Vagina (tissue), 2 donors: ENCODE measurements around the gene MAB21L3. TPM values are rescaled to one million over a fixed set of nuclear protein-coding genes. Genes with fewer than 3 reads are reported as not detected.
A peak's percentile ranks its signal among the peaks of the same experiment; 100 is the strongest.

ENCODE experiments used
- DNase-seq, 2 donors: peaks; one replicate each; pipeline ENCODE4 v3.0.0-alpha.2; 2017; ENCODE audit errors: extremely low spot score in 2 of 2
- H3K27ac ChIP-seq: fragments of 200-600 bp; sonication (generic); one replicate; pipeline ENCODE4 v1.5.1; 2019
- H3K27me3 ChIP-seq: fragments of 200-600 bp; sonication (generic); one replicate; pipeline ENCODE4 v1.5.1; 2019
- H3K36me3 ChIP-seq, 2 donors: fragments of 200-600 bp; sonication (generic); one replicate each; pipeline ENCODE4 v1.5.1; 2017 to 2019
- H3K4me1 ChIP-seq: fragments of 200-600 bp; sonication (generic); one replicate; pipeline ENCODE4 v1.5.1; 2019
- H3K4me3 ChIP-seq, 2 donors: fragments of 200-600 bp; sonication (generic); 1 replicate in 1 of 2; 2 replicates in 1 of 2; pipeline ENCODE4 v1.5.1; 2016 to 2019
- H3K9me3 ChIP-seq: fragments of 200-600 bp; sonication (generic); one replicate; pipeline ENCODE4 v1.5.1; 2019
- POLR2A ChIP-seq, 2 donors: fragments of 450-650 bp; IDR thresholded peaks; one replicate each; pipeline ENCODE4 v1.6.1; 2017; ENCODE audit warnings: antibody characterized with exemption in 2 of 2, mild to moderate bottlenecking in 2 of 2, moderate library complexity in 2 of 2
- POLR2AphosphoS5 ChIP-seq, 2 donors: sonication (generic); formaldehyde crosslinking; IDR thresholded peaks; one replicate each; pipeline ENCODE4 v1.9.0; 2017; ENCODE audit warnings: antibody characterized with exemption in 2 of 2, mild to moderate bottlenecking in 2 of 2, low read depth in 1 of 2; ENCODE audit not compliant: insufficient read depth in 1 of 2
- intact Hi-C: fragments of 100-400 bp; cut with DNase I; formaldehyde crosslinking; loops from one replicate; pipeline ENCODE4 v1.15.1; 2023
- total RNA-seq: library from RNA; depleted of rRNA; stranded (reverse); fragments of >200 nt; gene quantifications from one replicate; pipeline ENCODE4 v1.2.3, GENCODE V29; 2016
- TF ChIP-seq, protein P1 (sequence below), 3 experiments: fragments of 450-650 bp in 2 of 3; fragments of 200-600 bp in 1 of 3; sonication (generic) in 1 of 3; IDR thresholded peaks; one replicate each; pipeline ENCODE4 v1.5.1; 2017 to 2019; ENCODE audit warnings: antibody characterized with exemption in 3 of 3, mild to moderate bottlenecking in 2 of 3, moderate library complexity in 2 of 3

The MAB21L3 gene
- total RNA-seq, 1 donor from 2014 or later, result 4.4 TPM

DNA sequence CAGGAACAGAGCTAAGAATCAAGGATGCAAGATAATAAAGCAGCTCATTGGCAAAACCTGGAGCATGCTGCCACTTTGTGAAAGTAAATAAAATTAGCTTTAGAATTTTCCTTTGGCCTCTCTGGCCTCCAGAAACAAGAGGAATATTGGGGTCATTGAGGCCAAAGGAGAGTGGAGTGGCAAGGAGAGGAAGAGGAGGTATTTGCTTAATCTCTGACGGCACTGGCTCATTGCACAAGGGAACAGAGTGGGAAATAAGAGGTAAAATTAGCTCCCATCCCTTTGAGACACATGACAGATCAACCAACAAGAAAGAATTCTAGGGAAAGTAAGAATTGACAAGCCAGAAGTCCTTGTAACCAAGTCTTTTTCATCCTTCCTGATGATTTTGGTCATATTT lies 48.4 kb downstream of the MAB21L3 start:
- intact Hi-C loops, result loop anchor here (10.0 kb wide), 1 partner anchor 215 kb away; the partner anchor contains the start of gene ATP1A1
- no peak for TF ChIP-seq POLR2A (IDR thresholded peaks at IDR 0.05)
- no peak overlapping the region for H3K4me3 ChIP-seq
- no peaks in the 10 kb centered on the region for H3K9me3 ChIP-seq
- H3K4me1 ChIP-seq, result peaks cover 4% of the 10 kb centered on the region
- H3K27me3 ChIP-seq, result no peaks in the 10 kb centered on the region
- H3K27ac ChIP-seq, result no peak overlapping the region
- peak in 1 of 2 donors; percentile 16 for DNase-seq
- no peaks in the 10 kb centered on the region for H3K36me3 ChIP-seq

DNA sequence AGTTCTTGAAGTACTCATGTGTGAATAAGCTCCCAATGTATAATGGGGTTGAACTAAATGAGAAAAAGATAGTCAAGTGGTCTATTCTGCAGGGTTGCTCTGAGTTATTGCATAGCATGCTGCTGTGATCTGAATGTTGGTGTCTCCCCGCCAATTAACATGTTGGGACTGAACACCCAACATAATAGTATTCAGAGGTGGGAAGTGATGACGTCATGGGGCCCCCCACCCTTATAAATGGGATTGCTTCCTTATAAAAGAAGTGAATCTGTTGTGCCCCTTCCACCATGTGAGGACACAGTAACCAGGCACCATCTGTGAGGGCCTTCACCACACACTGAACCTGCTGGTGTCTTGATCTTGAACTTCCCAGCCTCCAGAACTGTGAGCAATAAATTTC lies 50.2 kb downstream of the MAB21L3 start:
- H3K9me3 ChIP-seq, result no peaks in the 10 kb centered on the region
- DNase-seq, result peak in 1 of 2 donors; percentile 77
- no peak overlapping the region for H3K27ac ChIP-seq
- TF ChIP-seq POLR2AphosphoS5 (IDR thresholded peaks at IDR 0.05; ENCODE audit: insufficient read depth in 1 of 2, low read depth in 1 of 2) (no peak), POLR2A (IDR thresholded peaks at IDR 0.05) (no peak)
- TF ChIP-seq, protein P1, sequence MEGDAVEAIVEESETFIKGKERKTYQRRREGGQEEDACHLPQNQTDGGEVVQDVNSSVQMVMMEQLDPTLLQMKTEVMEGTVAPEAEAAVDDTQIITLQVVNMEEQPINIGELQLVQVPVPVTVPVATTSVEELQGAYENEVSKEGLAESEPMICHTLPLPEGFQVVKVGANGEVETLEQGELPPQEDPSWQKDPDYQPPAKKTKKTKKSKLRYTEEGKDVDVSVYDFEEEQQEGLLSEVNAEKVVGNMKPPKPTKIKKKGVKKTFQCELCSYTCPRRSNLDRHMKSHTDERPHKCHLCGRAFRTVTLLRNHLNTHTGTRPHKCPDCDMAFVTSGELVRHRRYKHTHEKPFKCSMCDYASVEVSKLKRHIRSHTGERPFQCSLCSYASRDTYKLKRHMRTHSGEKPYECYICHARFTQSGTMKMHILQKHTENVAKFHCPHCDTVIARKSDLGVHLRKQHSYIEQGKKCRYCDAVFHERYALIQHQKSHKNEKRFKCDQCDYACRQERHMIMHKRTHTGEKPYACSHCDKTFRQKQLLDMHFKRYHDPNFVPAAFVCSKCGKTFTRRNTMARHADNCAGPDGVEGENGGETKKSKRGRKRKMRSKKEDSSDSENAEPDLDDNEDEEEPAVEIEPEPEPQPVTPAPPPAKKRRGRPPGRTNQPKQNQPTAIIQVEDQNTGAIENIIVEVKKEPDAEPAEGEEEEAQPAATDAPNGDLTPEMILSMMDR (IDR thresholded peaks at IDR 0.05), result no peak
- intact Hi-C loops, result loop anchor here (10.0 kb wide), 1 partner anchor 213 kb away; the partner anchor contains the start of gene ATP1A1
- no peaks in the 10 kb centered on the region for H3K27me3 ChIP-seq
- H3K4me3 ChIP-seq, result no peak overlapping the region
- H3K36me3 ChIP-seq, result no peaks in the 10 kb centered on the region
- H3K4me1 ChIP-seq, result peaks cover 20% of the 10 kb centered on the region

DNA sequence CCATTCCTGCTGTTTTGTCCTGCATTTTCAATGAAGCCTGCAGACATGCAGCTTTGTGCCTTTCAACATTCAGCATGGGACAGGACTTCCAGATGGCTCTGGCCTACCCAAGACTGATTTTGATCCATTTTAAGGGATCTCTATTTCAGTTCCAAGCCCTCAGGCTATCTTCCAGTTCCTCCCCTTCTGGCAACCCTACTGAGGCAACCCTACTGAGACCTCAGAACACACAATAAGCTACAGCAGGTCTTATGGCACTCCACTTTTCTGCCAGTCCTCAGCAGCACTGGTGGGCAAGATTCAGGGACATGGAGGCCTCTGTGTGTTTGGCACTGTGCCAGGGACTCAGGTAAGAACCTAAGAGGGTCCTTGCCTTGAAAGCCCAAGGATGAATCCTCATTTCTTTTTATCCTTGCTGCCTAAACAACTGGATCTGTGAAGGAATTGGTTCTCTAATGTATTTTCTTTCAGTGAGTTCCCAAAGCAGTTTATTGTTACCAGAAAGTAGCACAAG lies 50.7 kb downstream of the MAB21L3 start:
- peaks cover 21% of the 10 kb centered on the region for H3K4me1 ChIP-seq
- DNase-seq, result peak in 1 of 2 donors; percentile 69
- H3K27me3 ChIP-seq, result no peaks in the 10 kb centered on the region
- H3K36me3 ChIP-seq, result no peaks in the 10 kb centered on the region
- TF ChIP-seq, protein P1 (IDR thresholded peaks at IDR 0.05), result no peak
- TF ChIP-seq POLR2AphosphoS5 (IDR thresholded peaks at IDR 0.05; ENCODE audit: insufficient read depth in 1 of 2, low read depth in 1 of 2) (no peak), POLR2A (IDR thresholded peaks at IDR 0.05) (no peak)
- no peak overlapping the region for H3K27ac ChIP-seq
- H3K4me3 ChIP-seq, result no peak overlapping the region
- no peaks in the 10 kb centered on the region for H3K9me3 ChIP-seq
- intact Hi-C loops, result loop anchor here (10.0 kb wide), 1 partner anchor 213 kb away; the partner anchor contains the start of gene ATP1A1

DNA sequence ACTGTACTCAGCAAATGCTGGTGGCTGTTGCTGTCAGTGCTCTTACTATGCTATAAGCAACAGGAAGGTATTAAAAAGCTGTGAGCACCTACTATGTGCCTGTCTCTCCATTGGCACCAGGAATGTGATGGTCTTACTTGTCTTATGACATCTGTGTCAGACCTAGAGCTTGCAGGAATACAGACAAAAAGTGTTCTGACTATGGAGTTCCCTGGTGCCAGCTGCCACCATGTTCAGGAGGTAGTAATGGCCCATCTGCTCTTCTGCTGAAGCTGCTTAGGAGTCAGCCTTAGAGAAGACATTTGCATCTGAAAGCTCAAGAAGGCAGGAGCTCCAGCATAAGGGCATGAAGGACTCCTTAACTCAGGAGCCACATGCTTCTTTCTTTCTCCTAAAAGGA lies 52.3 kb downstream of the MAB21L3 start:
- Histone ChIP-seq H3K27ac (no peak overlapping the region), H3K4me1 (peaks cover 33% of the 10 kb centered on the region), H3K36me3 (no peaks in the 10 kb centered on the region), H3K4me3 (no peak overlapping the region), H3K9me3 (no peaks in the 10 kb centered on the region), H3K27me3 (no peaks in the 10 kb centered on the region)
- intact Hi-C loops, result loop anchor here (10.0 kb wide), 1 partner anchor 211 kb away; the partner anchor contains the start of gene ATP1A1
- TF ChIP-seq POLR2AphosphoS5 (IDR thresholded peaks at IDR 0.05; ENCODE audit: insufficient read depth in 1 of 2, low read depth in 1 of 2) (no peak), POLR2A (IDR thresholded peaks at IDR 0.05) (no peak)
- TF ChIP-seq, protein P1 (IDR thresholded peaks at IDR 0.05), result no peak
- peak in 1 of 2 donors; percentile 80 for DNase-seq

DNA sequence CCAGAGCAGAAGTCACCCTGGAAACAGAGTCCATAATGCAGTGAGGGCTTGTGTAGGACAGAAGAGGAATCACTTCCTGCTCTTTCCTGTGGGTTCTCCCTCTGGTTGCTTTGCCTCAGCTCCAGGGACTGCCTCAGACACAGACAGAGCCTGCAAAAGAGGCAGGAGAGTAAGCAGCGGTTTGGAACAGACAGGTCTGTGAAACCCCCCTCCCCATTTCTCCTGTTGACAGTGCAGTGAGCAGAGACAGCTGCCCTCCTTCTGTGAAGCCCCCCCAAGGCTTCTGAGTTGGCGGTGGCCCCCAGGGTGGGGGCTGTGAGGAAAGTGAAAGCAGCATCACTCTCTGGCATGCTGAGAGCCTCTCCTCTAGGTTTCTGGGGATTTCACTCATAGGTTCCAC lies 53.0 kb downstream of the MAB21L3 start:
- TF ChIP-seq POLR2AphosphoS5 (IDR thresholded peaks at IDR 0.05; ENCODE audit: insufficient read depth in 1 of 2, low read depth in 1 of 2) (no peak), POLR2A (IDR thresholded peaks at IDR 0.05) (no peak)
- TF ChIP-seq, protein P1 (IDR thresholded peaks at IDR 0.05), result no peak
- H3K4me3 ChIP-seq, result no peak overlapping the region

More for the DNA sequence above, 53.0 kb downstream of the MAB21L3 start:
- peaks cover 38% of the 10 kb centered on the region for H3K4me1 ChIP-seq
- H3K9me3 ChIP-seq, result no peaks in the 10 kb centered on the region
- intact Hi-C loops, result loop anchor here (10.0 kb wide), 1 partner anchor 211 kb away; the partner anchor contains the start of gene ATP1A1
- H3K27ac ChIP-seq, result peak overlapping the region; percentile 36
- no peaks in the 10 kb centered on the region for H3K27me3 ChIP-seq
- DNase-seq, result no peak
- H3K36me3 ChIP-seq, result no peaks in the 10 kb centered on the region
